HEK293 (cell line): ENCODE results near the gene NXN.

Experiments
- CTCF ChIA-PET: fragments of 350-600 bp; formaldehyde crosslinking; extraction: SDS; loops from one replicate; lab custom pipeline; 2021; ENCODE audit warnings: antibody characterized with exemption; lab: Yijun Ruan, JAX
- POLR2A ChIA-PET: fragments of 300-600 bp; formaldehyde crosslinking; extraction: SDS; loops from one replicate; lab custom pipeline; 2020; ENCODE audit warnings: antibody characterized with exemption, inconsistent platforms; lab: Yijun Ruan, JAX
- H3K27ac ChIP-seq: fragments of 200-500 bp; sonication (Bioruptor generic); 2 replicates; pipeline ENCODE4 v1.5.1; 2014; ENCODE audit warnings: low read depth, low read length, control low read depth, inconsistent platforms; ENCODE audit errors: extremely low read depth
- H3K36me3 ChIP-seq, 2 experiments: fragments of 200-500 bp in 1 of 2; sonication (Bioruptor generic) in 1 of 2; 1 replicate in 1 of 2; 2 replicates in 1 of 2; pipeline ENCODE4 v1.5.1; 2014 to 2017; ENCODE audit warnings: inconsistent platforms in 2 of 2, low read length in 2 of 2; ENCODE audit not compliant: control insufficient read depth in 2 of 2, insufficient read depth in 1 of 2
- H3K4me1 ChIP-seq: fragments of 200-500 bp; sonication (Bioruptor generic); 2 replicates; pipeline ENCODE4 v1.5.1; 2014; ENCODE audit warnings: mild to moderate bottlenecking, low read length, inconsistent platforms; ENCODE audit not compliant: control insufficient read depth, insufficient read depth
- H3K4me3 ChIP-seq: 2 replicates; pipeline ENCODE4 v1.5.1; 2011; ENCODE audit warnings: low read depth, mild to moderate bottlenecking, control low read depth, low read length, moderate library complexity
- H3K9me3 ChIP-seq: fragments of 200-500 bp; sonication (Bioruptor generic); 2 replicates; pipeline ENCODE4 v1.5.1; 2014; ENCODE audit warnings: low read depth, low read length, inconsistent platforms; ENCODE audit not compliant: control insufficient read depth, insufficient read depth
- GLIS1 ChIP-seq: fragments of 450-650 bp; formaldehyde crosslinking; IDR thresholded peaks from 2 replicates; pipeline ENCODE4 v1.5.1; 2016; ENCODE audit warnings: missing biosample characterization, missing genetic modification characterization
- GLIS2 ChIP-seq: fragments of 450-650 bp; formaldehyde crosslinking; IDR thresholded peaks from 2 replicates; pipeline ENCODE4 v1.5.1; 2016; ENCODE audit warnings: missing biosample characterization, missing genetic modification characterization
- KLF1 ChIP-seq: fragments of 450-650 bp; formaldehyde crosslinking; IDR thresholded peaks from 2 replicates; pipeline ENCODE4 v1.5.1; 2016; ENCODE audit warnings: missing biosample characterization, missing genetic modification characterization
- KLF8 ChIP-seq: fragments of 450-650 bp; formaldehyde crosslinking; IDR thresholded peaks from 2 replicates; pipeline ENCODE4 v1.5.1; 2016; ENCODE audit warnings: missing biosample characterization, missing genetic modification characterization
- RBAK ChIP-seq: fragments of 450-650 bp; formaldehyde crosslinking; IDR thresholded peaks from 2 replicates; pipeline ENCODE4 v1.5.1; 2016; ENCODE audit warnings: missing biosample characterization, missing genetic modification characterization
- SCRT1 ChIP-seq: fragments of 450-650 bp; formaldehyde crosslinking; IDR thresholded peaks from 2 replicates; pipeline ENCODE4 v1.5.1; 2016; ENCODE audit warnings: missing biosample characterization, missing genetic modification characterization, borderline replicate concordance
- SCRT2 ChIP-seq: fragments of 450-650 bp; formaldehyde crosslinking; IDR thresholded peaks from 2 replicates; pipeline ENCODE4 v1.5.1; 2016; ENCODE audit warnings: missing biosample characterization, missing genetic modification characterization
- TSHZ1 ChIP-seq: fragments of 450-650 bp; formaldehyde crosslinking; IDR thresholded peaks from 2 replicates; pipeline ENCODE4 v1.5.1; 2016; ENCODE audit warnings: missing biosample characterization, missing genetic modification characterization, borderline replicate concordance
- ZBTB10 ChIP-seq: fragments of 450-650 bp; formaldehyde crosslinking; IDR thresholded peaks from 2 replicates; pipeline ENCODE4 v1.5.1; 2016; ENCODE audit warnings: missing biosample characterization, missing genetic modification characterization
- ZBTB21 ChIP-seq: fragments of 450-650 bp; formaldehyde crosslinking; IDR thresholded peaks from 2 replicates; pipeline ENCODE4 v1.5.1; 2017; ENCODE audit warnings: missing biosample characterization, missing genetic modification characterization
- ZNF184 ChIP-seq: fragments of 450-650 bp; IDR thresholded peaks from 2 replicates; pipeline ENCODE4 v1.5.1; 2018; ENCODE audit warnings: missing biosample characterization, mild to moderate bottlenecking, missing genetic modification characterization
- ZNF302 ChIP-seq: fragments of 450-650 bp; formaldehyde crosslinking; IDR thresholded peaks from 2 replicates; pipeline ENCODE4 v1.5.1; 2016; ENCODE audit warnings: missing biosample characterization, missing genetic modification characterization, low read depth
- ZNF341 ChIP-seq: fragments of 450-650 bp; formaldehyde crosslinking; IDR thresholded peaks from 2 replicates; pipeline ENCODE4; 2016; ENCODE audit warnings: low read depth, missing biosample characterization, missing genetic modification characterization
- ZNF473 ChIP-seq: fragments of 450-650 bp; formaldehyde crosslinking; IDR thresholded peaks from 2 replicates; pipeline ENCODE4 v1.5.1; 2017; ENCODE audit warnings: missing biosample characterization, missing genetic modification characterization
- ZNF488 ChIP-seq: fragments of 450-650 bp; formaldehyde crosslinking; IDR thresholded peaks from 2 replicates; pipeline ENCODE4 v1.5.1; 2016; ENCODE audit warnings: missing biosample characterization, missing genetic modification characterization
- ZNF521 ChIP-seq: fragments of 450-650 bp; formaldehyde crosslinking; IDR thresholded peaks from 2 replicates; pipeline ENCODE4 v1.5.1; 2017; ENCODE audit warnings: missing biosample characterization, mild to moderate bottlenecking, missing genetic modification characterization
- ZNF600 ChIP-seq: fragments of 450-650 bp; formaldehyde crosslinking; IDR thresholded peaks from 2 replicates; pipeline ENCODE4 v1.5.1; 2016; ENCODE audit warnings: missing biosample characterization, missing genetic modification characterization
- ZNF610 ChIP-seq: fragments of 450-650 bp; formaldehyde crosslinking; IDR thresholded peaks from 2 replicates; pipeline ENCODE4 v1.5.1; 2016; ENCODE audit warnings: missing biosample characterization, missing genetic modification characterization, borderline replicate concordance
- ZNF624 ChIP-seq: fragments of 450-650 bp; formaldehyde crosslinking; IDR thresholded peaks from 2 replicates; pipeline ENCODE4 v1.5.1; 2017; ENCODE audit warnings: missing biosample characterization, missing genetic modification characterization
- ZNF626 ChIP-seq: fragments of 450-650 bp; sonication (Bioruptor Pico); formaldehyde crosslinking; IDR thresholded peaks from 2 replicates; pipeline ENCODE4 v1.5.1; 2018; ENCODE audit warnings: missing biosample characterization, missing genetic modification characterization, inconsistent platforms
- ZNF664 ChIP-seq: fragments of 450-650 bp; formaldehyde crosslinking; IDR thresholded peaks from 2 replicates; pipeline ENCODE4 v1.5.1; 2016; ENCODE audit warnings: missing biosample characterization, missing genetic modification characterization
- TF ChIP-seq, protein P1 (sequence below): fragments of 450-650 bp; formaldehyde crosslinking; IDR thresholded peaks from 2 replicates; pipeline ENCODE4 v1.5.1; 2016; ENCODE audit warnings: missing biosample characterization, missing genetic modification characterization
- TF ChIP-seq, protein P2 (sequence below): fragments of 450-650 bp; formaldehyde crosslinking; IDR thresholded peaks from 2 replicates; pipeline ENCODE4 v1.5.1; 2016; ENCODE audit warnings: missing biosample characterization, missing genetic modification characterization
- TF ChIP-seq, protein P3 (sequence below): fragments of 450-650 bp; formaldehyde crosslinking; IDR thresholded peaks from 2 replicates; pipeline ENCODE4 v1.5.1; 2017; ENCODE audit warnings: missing biosample characterization, missing genetic modification characterization

NXN gene

GRCh38 chr17:751269-752001 is 228.1 kb downstream of the NXN start (continued):
- TF ChIP-seq ZNF626 (tag by site-specific recombination), result no peak
- TF ChIP-seq, all 188 proteins: peak for 17

- Histone ChIP-seq H3K9me3 (no peaks in the 10 kb centered on the region), H3K36me3 (peaks cover 13 to 48% of the 10 kb centered on the region in 2 experiments), H3K4me3 (no peak overlapping the region), H3K27ac (no peak overlapping the region), H3K4me1 (peaks cover 3% of the 10 kb centered on the region; the same call in 1 of the 2 replicates)
- CTCF ChIA-PET, result interaction anchor here (0.6 to 2.1 kb wide), 4 partner anchors 20 to 230 kb away, joined by 3 to 8 read pairs (median 4); no protein-coding TSS in a partner anchor
- POLR2A ChIA-PET, result interaction anchor here (0.7 to 1.3 kb wide), 5 partner anchors 10 to 32 kb away, joined by 3 to 5 read pairs (median 3); partner anchors contain the start of genes GLOD4 and MRM3
- TF ChIP-seq ZNF184 (tag by site-specific recombination) (no peak), ZNF488 (tag by site-specific recombination) (no peak), ZNF600 (peak; percentile 38), GLIS2 (peak; percentile 37), ZNF521 (tag by site-specific recombination) (no peak), ZNF664 (tag by site-specific recombination) (peak; percentile 56; the same call in 1 of the 2 replicates), SCRT2 (tag by site-specific recombination) (peak; percentile 54), ZBTB21 (no peak), TSHZ1 (tag by site-specific recombination) (no peak), KLF8 (tag by site-specific recombination) (no peak), GLIS1 (tag by site-specific recombination) (peak; percentile 98), ZNF341 (tag by site-specific recombination) (no peak), ZBTB10 (tag by site-specific recombination) (no peak), KLF1 (tag by site-specific recombination) (peak; percentile 85), ZNF302 (tag by site-specific recombination) (no peak), RBAK (tag by site-specific recombination) (no peak), ZNF473 (tag by site-specific recombination) (no peak), SCRT1 (tag by site-specific recombination) (0 out of 2 replicates have a peak, but pooled peaks have one; percentile 28), ZNF624 (tag by site-specific recombination) (no peak), ZNF610 (tag by site-specific recombination) (0 out of 2 replicates have a peak, but pooled peaks have one; percentile 16)
- TF ChIP-seq, protein P1, sequence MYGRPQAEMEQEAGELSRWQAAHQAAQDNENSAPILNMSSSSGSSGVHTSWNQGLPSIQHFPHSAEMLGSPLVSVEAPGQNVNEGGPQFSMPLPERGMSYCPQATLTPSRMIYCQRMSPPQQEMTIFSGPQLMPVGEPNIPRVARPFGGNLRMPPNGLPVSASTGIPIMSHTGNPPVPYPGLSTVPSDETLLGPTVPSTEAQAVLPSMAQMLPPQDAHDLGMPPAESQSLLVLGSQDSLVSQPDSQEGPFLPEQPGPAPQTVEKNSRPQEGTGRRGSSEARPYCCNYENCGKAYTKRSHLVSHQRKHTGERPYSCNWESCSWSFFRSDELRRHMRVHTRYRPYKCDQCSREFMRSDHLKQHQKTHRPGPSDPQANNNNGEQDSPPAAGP (tag by site-specific recombination), result peak; percentile 64; the same call in 1 of the 2 replicates
- TF ChIP-seq, protein P2, sequence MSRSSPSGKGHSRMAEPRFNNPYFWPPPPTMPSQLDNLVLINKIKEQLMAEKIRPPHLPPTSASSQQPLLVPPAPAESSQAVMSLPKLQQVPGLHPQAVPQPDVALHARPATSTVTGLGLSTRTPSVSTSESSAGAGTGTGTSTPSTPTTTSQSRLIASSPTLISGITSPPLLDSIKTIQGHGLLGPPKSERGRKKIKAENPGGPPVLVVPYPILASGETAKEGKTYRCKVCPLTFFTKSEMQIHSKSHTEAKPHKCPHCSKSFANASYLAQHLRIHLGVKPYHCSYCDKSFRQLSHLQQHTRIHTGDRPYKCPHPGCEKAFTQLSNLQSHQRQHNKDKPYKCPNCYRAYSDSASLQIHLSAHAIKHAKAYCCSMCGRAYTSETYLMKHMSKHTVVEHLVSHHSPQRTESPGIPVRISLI (tag by site-specific recombination), result no peak
- TF ChIP-seq, protein P3, sequence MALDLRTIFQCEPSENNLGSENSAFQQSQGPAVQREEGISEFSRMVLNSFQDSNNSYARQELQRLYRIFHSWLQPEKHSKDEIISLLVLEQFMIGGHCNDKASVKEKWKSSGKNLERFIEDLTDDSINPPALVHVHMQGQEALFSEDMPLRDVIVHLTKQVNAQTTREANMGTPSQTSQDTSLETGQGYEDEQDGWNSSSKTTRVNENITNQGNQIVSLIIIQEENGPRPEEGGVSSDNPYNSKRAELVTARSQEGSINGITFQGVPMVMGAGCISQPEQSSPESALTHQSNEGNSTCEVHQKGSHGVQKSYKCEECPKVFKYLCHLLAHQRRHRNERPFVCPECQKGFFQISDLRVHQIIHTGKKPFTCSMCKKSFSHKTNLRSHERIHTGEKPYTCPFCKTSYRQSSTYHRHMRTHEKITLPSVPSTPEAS, result no peak
Measured at GRCh38 chr17:750431-751037, 229.0 kb downstream of the NXN start.
